ENCODE results near the gene ZNF385B. TPM values are rescaled to one million over a fixed set of nuclear protein-coding genes. Genes with fewer than 3 reads are reported as not detected.

ZNF385B gene
- polyA plus RNA-seq, 1 donor from 2014 or later: 0.31 TPM

DNA sequence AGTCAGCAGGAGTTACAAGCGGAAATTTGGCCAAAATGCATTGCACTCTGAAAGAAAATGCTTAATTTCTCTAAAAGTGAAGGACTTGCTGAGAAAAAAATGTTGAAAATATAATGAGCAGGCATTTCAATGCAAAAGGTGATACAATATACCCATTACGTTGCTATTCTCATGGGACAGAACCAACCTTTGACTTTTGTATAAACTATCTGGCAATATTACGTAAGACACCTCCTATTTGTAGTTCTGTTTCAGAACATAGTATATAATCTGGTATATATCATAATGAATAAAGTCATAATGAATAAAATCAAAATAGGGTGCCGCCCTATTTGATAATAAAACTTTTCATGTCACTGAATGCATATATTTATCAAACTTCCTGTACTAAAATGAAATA, 310.6 kb downstream of the ZNF385B start:
- no peaks in the 10 kb centered on the region for H4K20me1 ChIP-seq (ENCODE audit: insufficient read depth)
- TF ChIP-seq TAF1 (IDR thresholded peaks at IDR 0.05; ENCODE audit: low read depth): no peak
- no peak for TF ChIP-seq CTCF (IDR thresholded peaks at IDR 0.05; ENCODE audit: poor library complexity, severe bottlenecking)
- H3K79me2 ChIP-seq (replicated peaks; ENCODE audit: insufficient read depth, low read length): no peaks in the 10 kb centered on the region
- no peaks in the 10 kb centered on the region for H3K27me3 ChIP-seq (ENCODE audit: insufficient read depth, low read depth, low read length)
- no peak overlapping the region for H3K4me2 ChIP-seq (ENCODE audit: low read length)
- no peak overlapping the region for H3K9ac ChIP-seq (ENCODE audit: low read length)
- H2AFZ ChIP-seq (ENCODE audit: low read depth, low read length): no peak overlapping the region
- no peaks in the 10 kb centered on the region for H3K36me3 ChIP-seq (ENCODE audit: insufficient read depth, low read length)
- no peaks in the 10 kb centered on the region for H3F3A ChIP-seq (ENCODE audit: insufficient read depth, low read length, poor library complexity, severe bottlenecking)
- H3K4me3 ChIP-seq (ENCODE audit: low read length): no peak overlapping the region
- H3K27ac ChIP-seq (ENCODE audit: low read length): no peak overlapping the region
- H3K9me2 ChIP-seq (ENCODE audit: insufficient read depth, low read length): no peaks in the 10 kb centered on the region
- H3K9me3 ChIP-seq (ENCODE audit: low read length): no peaks in the 10 kb centered on the region

DNA sequence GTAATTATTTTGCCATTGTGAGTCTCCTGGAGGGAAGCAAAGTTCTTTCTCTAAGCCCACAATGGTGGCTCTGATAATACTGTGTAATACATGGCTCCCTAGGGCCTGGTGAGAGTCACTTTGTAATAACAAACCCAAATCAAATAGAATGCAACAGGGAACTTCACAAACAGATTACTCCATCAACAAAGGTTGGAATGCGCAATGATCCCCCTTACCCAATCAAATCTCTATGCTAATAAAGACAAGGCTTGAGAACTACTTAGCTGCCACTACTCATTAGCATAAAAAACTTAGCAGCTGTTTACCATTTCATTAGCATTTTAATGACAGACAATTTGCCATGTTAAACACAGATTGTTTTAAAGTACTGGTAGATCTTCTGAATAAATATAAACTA, 311.2 kb downstream of the ZNF385B start:
- TF ChIP-seq POLR2AphosphoS5 (IDR thresholded peaks at IDR 0.05): no peak
- TF ChIP-seq TAF1 (IDR thresholded peaks at IDR 0.05; ENCODE audit: low read depth): no peak
- no peak for TF ChIP-seq RAD21 (conservative IDR thresholded peaks at IDR 0.05)
- no peak for TF ChIP-seq MXI1 (conservative IDR thresholded peaks at IDR 0.05; ENCODE audit: poor library complexity, severe bottlenecking)
- TF ChIP-seq CTCF (IDR thresholded peaks at IDR 0.05; ENCODE audit: poor library complexity, severe bottlenecking): no peak
- TF ChIP-seq SMC3 (conservative IDR thresholded peaks at IDR 0.05; ENCODE audit: poor library complexity): no peak
- TF ChIP-seq EZH2 (IDR thresholded peaks at IDR 0.05; ENCODE audit: borderline replicate concordance, insufficient read depth, low read length, poor library complexity, severe bottlenecking): no peak
- TF ChIP-seq EP300 (conservative IDR thresholded peaks at IDR 0.05; ENCODE audit: poor library complexity, severe bottlenecking): no peak
- no peak for TF ChIP-seq REST (IDR thresholded peaks at IDR 0.05; ENCODE audit: borderline replicate concordance)
- Histone ChIP-seq H3K27ac (ENCODE audit: low read length) (no peak overlapping the region), H3K27me3 (ENCODE audit: insufficient read depth, low read depth, low read length) (no peaks in the 10 kb centered on the region)

More for the DNA sequence above, 311.2 kb downstream of the ZNF385B start:
- H3K4me2 ChIP-seq (ENCODE audit: low read length): no peak overlapping the region
- H4K20me1 ChIP-seq (ENCODE audit: insufficient read depth): no peaks in the 10 kb centered on the region
- H3K9me3 ChIP-seq (ENCODE audit: low read length): no peaks in the 10 kb centered on the region
- H3K79me2 ChIP-seq (replicated peaks; ENCODE audit: insufficient read depth, low read length): no peaks in the 10 kb centered on the region
- H3F3A ChIP-seq (ENCODE audit: insufficient read depth, low read length, poor library complexity, severe bottlenecking): no peaks in the 10 kb centered on the region
- no peaks in the 10 kb centered on the region for H3K36me3 ChIP-seq (ENCODE audit: insufficient read depth, low read length)
- no peak overlapping the region for H3K9ac ChIP-seq (ENCODE audit: low read length)
- no peaks in the 10 kb centered on the region for H3K9me2 ChIP-seq (ENCODE audit: insufficient read depth, low read length)
- no peak overlapping the region for H2AFZ ChIP-seq (ENCODE audit: low read depth, low read length)
- H3K4me3 ChIP-seq (ENCODE audit: low read length): no peak overlapping the region

Measured in neural cell (in vitro differentiated cells).